ENCODE data around the gene BPIFB3.

The BPIFB3 gene

DNA sequence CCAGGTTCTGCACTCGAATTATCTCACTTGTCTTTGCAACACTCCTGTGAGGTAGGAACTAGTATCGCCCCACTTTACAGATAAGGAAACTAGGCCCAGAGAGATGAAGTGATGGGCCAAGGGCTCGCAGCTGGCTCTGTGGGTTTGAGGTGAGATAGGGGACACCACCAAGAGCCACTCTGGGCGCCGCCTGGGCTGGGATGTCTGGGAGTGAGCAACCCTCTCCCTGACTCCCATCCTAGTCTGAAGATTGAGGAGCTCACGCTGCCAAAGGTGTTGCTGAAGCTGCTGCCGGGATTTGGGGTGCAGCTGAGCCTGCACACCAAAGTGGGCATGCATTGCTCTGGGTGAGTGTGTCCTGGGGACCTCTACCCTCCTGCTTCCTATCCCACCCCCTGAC is 5.4 kb downstream of the BPIFB3 start:
- H3K4me3 ChIP-seq (ENCODE audit: low read length): no peak overlapping the region
- no peak for TF ChIP-seq ZNF274 (IDR thresholded peaks at IDR 0.05; ENCODE audit: low read depth, low read length)

DNA sequence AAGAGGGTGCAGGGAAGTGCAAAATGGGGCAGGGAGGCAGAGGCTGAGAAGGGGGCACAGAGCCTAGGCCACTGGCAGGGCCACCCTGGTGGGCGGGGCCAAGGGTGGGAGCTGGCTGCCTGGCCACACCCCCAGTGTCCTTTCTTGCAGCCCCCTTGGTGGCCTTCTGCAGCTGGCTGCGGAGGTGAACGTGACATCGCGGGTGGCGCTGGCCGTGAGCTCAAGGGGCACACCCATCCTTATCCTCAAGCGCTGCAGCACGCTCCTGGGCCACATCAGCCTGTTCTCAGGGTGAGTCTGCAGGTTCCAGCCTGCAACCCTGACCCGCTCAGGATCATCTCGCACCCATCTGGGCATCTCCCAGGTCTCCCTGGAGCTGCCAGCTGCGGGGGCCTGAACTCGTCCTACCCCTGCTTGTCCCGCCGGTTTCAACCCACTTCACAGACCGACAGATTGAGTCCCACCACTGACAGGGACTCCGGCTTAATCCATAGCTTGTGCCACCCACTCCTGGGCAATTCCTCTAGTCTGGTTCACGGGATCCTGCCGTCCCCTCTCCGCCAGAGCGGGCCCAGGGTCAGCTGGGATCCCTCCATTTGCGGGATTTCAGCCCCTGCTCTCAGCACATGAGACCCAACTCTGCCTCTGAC is 6.2 kb downstream of the BPIFB3 start:
- H3K4me3 ChIP-seq (ENCODE audit: low read length): no peak overlapping the region
- TF ChIP-seq ZNF274 (IDR thresholded peaks at IDR 0.05; ENCODE audit: low read depth, low read length): no peak

DNA sequence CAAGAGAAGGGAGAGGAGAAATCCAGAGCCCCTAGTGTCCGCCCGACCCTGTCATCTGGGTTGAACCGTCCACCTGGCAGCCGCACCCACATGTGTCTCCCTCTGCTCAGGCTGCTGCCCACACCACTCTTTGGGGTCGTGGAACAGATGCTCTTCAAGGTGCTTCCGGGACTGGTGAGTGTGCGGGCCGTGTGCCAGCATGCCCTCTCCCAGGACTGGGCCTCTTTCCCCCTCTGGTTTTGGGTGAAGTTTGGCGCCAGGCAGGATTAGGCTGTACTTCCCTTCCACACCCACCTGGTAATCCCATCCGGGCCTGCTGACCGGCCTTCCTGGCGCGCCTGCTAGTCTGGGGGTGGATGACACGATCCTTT is 7.9 kb downstream of the BPIFB3 start:
- no peak for TF ChIP-seq ZNF274 (IDR thresholded peaks at IDR 0.05; ENCODE audit: low read depth, low read length)
- no peak overlapping the region for H3K4me3 ChIP-seq (ENCODE audit: low read length)

DNA sequence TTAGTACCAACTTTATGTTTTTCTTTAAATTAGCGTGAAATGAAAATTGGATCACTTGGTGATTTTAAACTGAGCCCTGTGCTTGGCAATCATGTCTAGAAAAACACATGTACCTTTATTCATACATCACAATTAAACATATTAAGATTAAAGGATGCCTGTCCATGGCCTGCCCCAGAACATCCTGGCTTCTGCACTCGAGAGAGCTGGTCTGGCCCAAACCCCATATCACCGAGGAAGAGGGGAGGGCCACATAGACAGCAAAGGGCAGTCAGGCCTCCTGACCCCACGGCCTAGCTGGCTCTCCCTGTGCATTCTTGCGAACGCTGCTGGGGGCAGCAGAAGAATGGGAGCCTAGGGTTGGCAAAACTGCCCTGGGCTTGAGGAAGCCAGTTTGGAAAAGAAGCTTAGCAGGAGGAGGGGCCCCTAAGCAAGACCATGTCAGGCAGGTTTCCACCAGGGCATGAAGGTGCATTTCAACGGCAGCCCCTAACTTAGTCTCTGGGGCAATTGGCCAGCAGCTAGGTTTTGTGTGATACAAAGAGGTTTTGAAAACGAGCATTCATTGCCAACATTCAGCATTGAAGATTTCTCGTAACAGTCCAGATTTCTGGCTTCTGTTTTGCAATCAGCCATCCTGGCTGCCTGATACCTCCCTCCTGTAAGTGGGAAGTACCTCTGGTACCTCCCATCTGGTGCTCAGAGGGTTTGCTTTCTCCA is 8.6 kb downstream of the BPIFB3 start:
- TF ChIP-seq ZNF274 (IDR thresholded peaks at IDR 0.05; ENCODE audit: low read depth, low read length): no peak
- no peak overlapping the region for H3K4me3 ChIP-seq (ENCODE audit: low read length)

DNA sequence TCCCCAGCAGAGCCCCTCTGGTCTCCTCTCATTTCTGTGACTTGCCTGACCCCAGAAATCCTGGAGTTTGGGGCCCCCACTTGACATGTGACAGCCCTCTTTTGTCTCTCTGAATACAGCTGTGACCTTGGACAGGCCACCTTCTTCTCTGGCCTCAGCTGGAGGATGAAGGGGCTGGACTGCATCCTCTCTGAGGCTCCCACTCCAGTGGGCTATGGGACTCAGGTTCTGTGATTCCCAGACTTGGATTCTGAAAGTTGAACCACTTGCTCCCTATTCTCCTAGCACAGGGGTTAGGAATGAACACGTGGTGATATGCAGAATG is 9.1 kb downstream of the BPIFB3 start:
- TF ChIP-seq ZNF274 (IDR thresholded peaks at IDR 0.05; ENCODE audit: low read depth, low read length): no peak
- no peak overlapping the region for H3K4me3 ChIP-seq (ENCODE audit: low read length)

DNA sequence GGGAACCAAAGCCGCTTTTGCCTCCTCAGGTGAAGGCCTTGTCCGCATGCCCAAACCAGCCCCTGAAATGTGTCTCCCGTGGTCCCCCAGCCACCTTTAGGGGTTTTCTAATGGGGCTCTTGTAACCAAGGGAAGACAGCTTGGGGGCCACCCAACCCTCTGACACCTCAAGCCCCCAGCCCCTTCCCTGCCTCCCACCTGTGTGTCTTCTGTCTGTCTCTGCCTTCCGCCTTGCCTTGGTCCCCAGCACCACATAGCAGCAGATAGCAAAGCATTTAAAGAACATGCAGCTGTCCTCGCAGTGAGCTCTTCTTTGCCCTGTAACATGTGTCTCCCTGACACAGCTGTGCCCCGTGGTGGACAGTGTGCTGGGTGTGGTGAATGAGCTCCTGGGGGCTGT is 9.6 kb downstream of the BPIFB3 start:
- H3K4me3 ChIP-seq (ENCODE audit: low read length): no peak overlapping the region
- TF ChIP-seq ZNF274 (IDR thresholded peaks at IDR 0.05; ENCODE audit: low read depth, low read length): no peak

DNA sequence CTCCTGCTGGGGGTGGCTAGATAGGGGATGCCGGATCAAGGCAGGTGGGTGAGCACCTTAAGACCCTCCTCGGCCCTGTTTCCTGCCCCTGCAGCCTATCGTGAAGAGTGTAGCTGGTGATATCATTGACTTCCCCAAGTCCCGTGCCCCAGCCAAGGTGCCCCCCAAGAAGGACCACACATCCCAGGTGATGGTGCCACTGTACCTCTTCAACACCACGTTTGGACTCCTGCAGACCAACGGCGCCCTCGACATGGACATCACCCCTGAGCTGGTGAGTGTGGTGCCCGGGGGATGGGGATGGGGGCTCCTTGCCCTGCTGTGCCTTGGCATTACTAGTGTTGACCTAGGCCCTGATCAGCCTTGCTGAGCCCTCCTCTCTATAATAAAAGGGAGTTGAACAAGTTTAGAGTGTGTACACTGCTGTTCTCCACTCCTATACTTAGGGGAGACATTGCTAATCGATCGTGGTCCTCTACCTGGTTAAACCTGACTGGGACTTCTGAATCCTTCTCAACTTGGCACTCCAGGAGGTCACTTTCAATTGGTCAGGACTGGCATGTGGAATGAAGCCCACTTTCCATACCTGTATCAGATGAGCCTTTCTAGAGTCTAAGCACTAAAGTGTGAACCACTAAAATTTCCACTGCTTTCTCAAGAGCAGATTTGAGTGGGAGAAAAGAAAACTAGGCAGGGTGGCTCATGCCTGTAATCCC is 11.0 kb downstream of the BPIFB3 start:
- no peak for TF ChIP-seq ZNF274 (IDR thresholded peaks at IDR 0.05; ENCODE audit: low read depth, low read length)
- no peak overlapping the region for H3K4me3 ChIP-seq (ENCODE audit: low read length)

DNA sequence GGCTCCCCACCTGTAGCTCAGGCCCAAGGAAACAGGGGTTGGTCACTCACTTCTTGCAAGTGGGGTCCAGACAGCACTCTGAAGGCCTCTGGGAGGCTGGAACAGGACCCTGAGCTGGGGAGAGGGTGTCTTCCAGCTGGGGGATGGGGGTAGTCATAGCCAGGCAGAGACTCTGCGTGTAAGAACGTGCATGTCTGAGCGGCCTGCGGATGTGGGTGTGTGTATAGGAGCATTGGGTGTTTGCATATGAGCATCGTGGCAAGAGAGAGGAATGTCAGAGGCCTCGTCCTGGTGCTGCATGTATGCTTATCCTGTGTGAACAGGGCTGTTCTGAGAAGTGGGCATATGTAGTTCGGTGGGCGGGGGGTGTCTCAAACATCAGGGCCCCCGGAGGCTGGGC is 12.1 kb downstream of the BPIFB3 start:
- H3K4me3 ChIP-seq (ENCODE audit: low read length): no peak overlapping the region
- no peak for TF ChIP-seq ZNF274 (IDR thresholded peaks at IDR 0.05; ENCODE audit: low read depth, low read length)

DNA sequence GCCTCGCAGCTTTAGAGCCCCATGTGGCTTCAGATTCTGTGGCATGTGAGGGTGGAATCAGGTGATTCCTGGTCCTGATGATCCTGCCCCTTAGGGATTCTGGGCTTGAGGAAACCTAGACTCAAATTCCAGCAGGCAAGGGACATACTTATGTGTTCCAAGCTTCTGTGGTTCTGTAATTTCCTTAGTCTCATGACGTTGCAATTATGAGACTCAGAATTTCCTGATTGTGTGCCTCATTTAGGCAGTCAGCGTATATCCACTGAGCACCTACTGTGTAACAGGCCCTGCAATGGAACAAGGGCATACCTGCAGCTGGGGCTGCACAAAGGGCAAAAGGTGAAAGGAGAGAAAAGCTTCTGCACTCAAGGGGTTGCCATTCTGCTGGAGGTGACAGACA is 14.1 kb downstream of the BPIFB3 start:
- no peak for TF ChIP-seq ZNF274 (IDR thresholded peaks at IDR 0.05; ENCODE audit: low read depth, low read length)
- no peak overlapping the region for H3K4me3 ChIP-seq (ENCODE audit: low read length)

DNA sequence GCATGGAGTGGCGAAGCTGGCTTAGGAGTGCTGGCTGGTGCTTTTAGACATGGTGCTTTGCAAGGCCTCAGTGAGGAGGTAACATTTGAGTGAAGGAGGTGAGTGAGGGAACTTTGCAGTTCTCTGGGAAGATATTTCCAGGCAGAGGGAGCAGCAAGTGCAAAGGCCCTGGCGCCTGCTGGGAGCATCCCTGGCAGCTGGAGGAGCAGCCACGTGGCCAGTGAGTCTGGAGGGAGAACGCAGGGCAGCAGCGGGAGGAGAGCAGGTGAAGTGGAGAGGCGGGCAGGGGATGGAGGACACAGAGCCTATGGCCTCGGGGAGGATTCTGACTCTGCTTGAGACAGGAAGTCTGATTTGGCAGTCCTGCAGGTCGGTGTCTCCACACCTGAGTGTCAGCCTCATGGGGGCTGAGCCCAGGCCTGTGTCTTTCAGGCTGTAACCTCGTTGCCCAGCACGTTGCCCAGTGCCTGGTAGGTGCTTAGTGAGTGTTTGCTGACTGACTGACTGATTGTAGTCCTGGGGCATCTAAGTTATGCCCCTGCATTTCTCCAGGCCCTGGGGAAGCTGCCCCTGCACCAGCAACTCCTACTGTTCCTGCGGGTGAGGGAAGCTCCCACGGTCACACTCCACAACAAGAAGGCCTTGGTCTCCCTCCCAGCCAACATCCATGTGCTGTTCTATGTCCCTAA is 14.7 kb downstream of the BPIFB3 start:
- no peak for TF ChIP-seq ZNF274 (IDR thresholded peaks at IDR 0.05; ENCODE audit: low read depth, low read length)

DNA sequence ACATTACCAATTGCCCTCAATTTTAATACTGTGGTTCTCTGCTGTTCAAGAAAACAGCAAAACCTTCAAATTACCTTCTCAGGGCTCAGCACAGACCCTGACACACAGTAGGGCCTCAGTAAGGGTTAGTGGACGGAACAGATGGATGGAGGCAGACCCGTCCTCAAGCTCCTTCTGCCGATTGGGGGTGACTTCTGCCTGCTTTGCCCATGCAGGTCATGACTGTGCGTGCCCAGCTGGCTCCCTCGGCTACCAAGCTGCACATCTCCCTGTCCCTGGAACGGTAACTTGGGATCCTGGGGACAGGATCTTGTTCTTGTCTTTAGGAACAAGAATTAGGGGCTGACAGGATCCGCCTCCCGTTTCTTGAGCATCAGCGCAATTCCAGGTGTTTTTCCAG is 16.0 kb downstream of the BPIFB3 start:
- no peak overlapping the region for H3K4me3 ChIP-seq (ENCODE audit: low read length)
- no peak for TF ChIP-seq ZNF274 (IDR thresholded peaks at IDR 0.05; ENCODE audit: low read depth, low read length)

More for the DNA sequence above, 14.7 kb downstream of the BPIFB3 start:
- H3K4me3 ChIP-seq (ENCODE audit: low read length): no peak overlapping the region

DNA sequence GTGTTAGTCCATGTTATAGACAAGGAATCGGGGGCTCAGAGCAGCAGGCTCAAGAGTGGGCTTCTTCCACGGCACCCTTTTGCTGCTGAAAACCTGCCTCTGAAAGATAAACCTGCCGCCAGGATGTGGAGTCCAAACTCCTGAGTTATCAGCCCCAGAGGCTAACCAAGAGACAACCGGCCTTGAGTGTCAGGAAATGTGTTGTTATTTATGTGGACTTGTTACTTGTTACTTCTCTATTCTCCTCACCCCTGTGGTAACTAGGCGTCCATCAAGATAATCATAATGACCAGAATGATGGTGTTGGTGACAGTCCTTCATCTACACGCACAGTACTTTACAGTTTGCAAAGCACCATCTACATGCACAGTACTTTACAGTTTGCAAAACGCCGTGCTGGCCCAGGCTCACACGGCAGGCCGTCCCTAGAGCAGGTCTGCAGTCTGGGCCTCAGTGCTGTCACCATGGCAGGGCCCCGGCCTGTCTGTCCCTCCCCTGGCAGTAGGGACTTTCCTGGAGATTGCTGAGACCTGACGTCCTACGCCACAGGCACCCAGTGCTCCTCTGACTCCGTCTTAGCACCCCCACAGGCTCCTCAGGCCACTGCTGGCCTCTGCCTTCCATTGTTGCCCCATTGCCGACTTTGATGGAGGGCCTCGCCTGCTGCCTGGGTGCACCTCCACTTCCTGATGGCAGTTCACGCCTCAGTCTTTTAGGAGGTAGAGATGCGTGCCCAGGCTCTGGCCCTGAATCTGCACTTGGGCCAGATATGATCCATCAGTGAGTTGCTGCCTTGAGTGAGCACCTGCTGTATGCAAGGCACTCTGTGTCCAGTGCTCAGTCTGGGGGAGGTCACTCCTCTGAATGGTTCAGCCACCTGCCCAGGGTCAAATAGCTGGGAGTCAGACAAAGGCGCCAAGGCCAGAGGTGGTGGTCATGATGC is 16.7 kb downstream of the BPIFB3 start:
- no peak overlapping the region for H3K4me3 ChIP-seq (ENCODE audit: low read length)
- TF ChIP-seq ZNF274 (IDR thresholded peaks at IDR 0.05; ENCODE audit: low read depth, low read length): no peak

DNA sequence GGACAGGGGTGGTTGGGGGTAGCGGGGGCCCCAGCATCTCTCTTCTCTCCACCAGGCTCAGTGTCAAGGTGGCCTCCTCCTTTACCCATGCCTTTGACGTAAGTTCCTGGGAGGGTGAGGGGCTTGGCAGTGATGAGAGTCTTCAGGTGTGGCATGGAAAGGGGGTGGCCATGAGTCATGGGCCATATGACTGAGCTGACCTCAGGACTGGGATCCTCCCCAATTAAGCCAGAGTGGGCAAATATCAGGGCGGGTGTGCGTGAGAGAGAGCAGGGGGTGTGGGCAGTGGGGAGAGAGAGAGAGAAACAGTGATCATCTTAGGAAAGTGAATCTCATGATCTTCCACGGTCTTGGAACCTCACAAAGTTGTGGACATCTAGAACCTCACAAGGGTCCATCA is 17.5 kb downstream of the BPIFB3 start:
- H3K4me3 ChIP-seq (ENCODE audit: low read length): no peak overlapping the region
- TF ChIP-seq ZNF274 (IDR thresholded peaks at IDR 0.05; ENCODE audit: low read depth, low read length): no peak

DNA sequence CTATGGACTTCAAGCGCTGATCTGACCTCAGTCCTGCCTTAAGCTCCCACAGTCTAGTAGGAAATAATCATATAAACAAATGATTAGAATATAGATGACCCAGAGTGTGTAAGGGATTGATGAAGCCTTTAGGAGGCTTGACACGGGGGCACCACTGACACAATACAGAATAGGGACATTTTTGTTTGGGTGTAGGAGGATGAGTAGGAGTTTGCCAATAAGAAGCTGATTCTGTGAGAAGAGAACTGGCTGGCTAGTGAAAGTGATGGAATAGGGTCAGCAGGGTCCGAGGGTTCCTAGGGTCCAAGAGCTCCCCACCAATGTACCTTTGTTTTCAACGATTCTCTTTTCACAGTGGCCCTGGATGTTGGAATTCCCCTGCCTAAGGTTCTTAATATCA is 18.7 kb downstream of the BPIFB3 start:
- no peak overlapping the region for H3K4me3 ChIP-seq (ENCODE audit: low read length)
- no peak for TF ChIP-seq ZNF274 (IDR thresholded peaks at IDR 0.05; ENCODE audit: low read depth, low read length)
